Measurements from ENCODE around the gene SLC27A5. TPM values are rescaled to one million over a fixed set of nuclear protein-coding genes. Genes with fewer than 3 reads are reported as not detected.

SLC27A5 gene
- total and polyA plus RNA-seq, 3 donors from 2014 or later, result 29.1 to 63.6 (median 37.8) TPM

DNA sequence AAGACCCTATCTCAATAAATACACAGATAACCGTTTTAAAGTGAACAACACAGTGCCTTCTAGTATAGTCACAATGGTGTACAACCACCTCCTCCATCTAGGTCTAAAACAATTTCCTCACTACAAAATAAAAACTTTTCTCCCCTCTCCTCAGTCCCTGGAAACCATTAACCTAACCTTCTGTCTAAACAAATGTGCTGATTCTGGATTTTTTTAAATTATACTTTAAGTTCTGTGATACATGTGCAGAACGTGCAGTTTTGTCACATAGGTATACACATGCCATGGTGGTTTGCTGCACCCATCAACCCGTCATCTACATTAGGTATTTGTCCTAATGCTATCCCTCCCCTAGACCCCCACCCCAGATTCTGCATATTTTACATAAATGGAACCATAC is 17.6 kb upstream of the SLC27A5 start:
- TF ChIP-seq, protein P1, sequence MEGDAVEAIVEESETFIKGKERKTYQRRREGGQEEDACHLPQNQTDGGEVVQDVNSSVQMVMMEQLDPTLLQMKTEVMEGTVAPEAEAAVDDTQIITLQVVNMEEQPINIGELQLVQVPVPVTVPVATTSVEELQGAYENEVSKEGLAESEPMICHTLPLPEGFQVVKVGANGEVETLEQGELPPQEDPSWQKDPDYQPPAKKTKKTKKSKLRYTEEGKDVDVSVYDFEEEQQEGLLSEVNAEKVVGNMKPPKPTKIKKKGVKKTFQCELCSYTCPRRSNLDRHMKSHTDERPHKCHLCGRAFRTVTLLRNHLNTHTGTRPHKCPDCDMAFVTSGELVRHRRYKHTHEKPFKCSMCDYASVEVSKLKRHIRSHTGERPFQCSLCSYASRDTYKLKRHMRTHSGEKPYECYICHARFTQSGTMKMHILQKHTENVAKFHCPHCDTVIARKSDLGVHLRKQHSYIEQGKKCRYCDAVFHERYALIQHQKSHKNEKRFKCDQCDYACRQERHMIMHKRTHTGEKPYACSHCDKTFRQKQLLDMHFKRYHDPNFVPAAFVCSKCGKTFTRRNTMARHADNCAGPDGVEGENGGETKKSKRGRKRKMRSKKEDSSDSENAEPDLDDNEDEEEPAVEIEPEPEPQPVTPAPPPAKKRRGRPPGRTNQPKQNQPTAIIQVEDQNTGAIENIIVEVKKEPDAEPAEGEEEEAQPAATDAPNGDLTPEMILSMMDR (IDR thresholded peaks at IDR 0.05), result no peak
- no peak for TF ChIP-seq POLR2A (IDR thresholded peaks at IDR 0.05)
- Histone ChIP-seq H3K4me1 (no peaks in the 10 kb centered on the region), H3K4me3 (no peak overlapping the region), H3K27ac (no peak overlapping the region), H3K27me3 (no peaks in the 10 kb centered on the region), H3K9me3 (no peaks in the 10 kb centered on the region), H3K36me3 (ENCODE audit: low read depth, missing control alignments) (no peaks in the 10 kb centered on the region)
- intact Hi-C loops (cut with DNase I; ENCODE audit: low total_unique reads), result no loop called here
- WGBS, 2 donors, result 85 to 86% methylated on average over 3 of the region's 3 CpGs
- no peak for DNase-seq

DNA sequence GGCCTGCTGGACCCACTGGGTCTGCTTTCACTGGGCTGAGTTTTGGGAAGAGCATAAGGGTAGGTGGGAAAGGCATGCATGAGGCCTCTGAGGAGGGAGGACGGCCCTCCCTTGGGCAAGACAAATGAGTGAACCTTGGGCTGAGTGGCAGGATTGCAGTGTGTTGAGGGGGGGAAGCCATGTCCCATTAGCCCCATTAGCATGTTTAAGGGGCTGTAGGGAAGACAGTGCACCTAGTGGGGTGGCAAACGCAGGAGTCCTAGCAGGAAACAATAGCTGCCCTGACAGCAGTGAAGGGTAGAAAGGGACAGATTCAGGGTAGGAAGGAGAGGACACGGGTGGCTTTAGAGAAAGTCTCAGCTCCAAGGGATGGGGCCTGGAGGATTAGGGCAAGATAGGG is 10.9 kb upstream of the SLC27A5 start:
- Histone ChIP-seq H3K9me3 (no peaks in the 10 kb centered on the region), H3K27ac (no peak overlapping the region), H3K27me3 (no peaks in the 10 kb centered on the region), H3K4me1 (peaks cover 17% of the 10 kb centered on the region), H3K36me3 (ENCODE audit: low read depth, missing control alignments) (no peaks in the 10 kb centered on the region), H3K4me3 (no peak overlapping the region)
- DNase-seq, result no peak
- intact Hi-C loops (cut with DNase I; ENCODE audit: low total_unique reads), result no loop called here
- no peak for TF ChIP-seq POLR2A (IDR thresholded peaks at IDR 0.05)
- TF ChIP-seq, protein P1 (IDR thresholded peaks at IDR 0.05), result no peak
- 80 to 84% methylated on average over 3 of the region's 3 CpGs for WGBS, 2 donors

- intact Hi-C loops (cut with DNase I; ENCODE audit: low total_unique reads), result no loop called here
- WGBS, 2 donors, result 66 to 67% methylated on average over 4 of the region's 4 CpGs
- H3K4me1 ChIP-seq, result peaks cover 19% of the 10 kb centered on the region
- H3K9me3 ChIP-seq, result no peaks in the 10 kb centered on the region
- no peak for DNase-seq
- no peak overlapping the region for H3K4me3 ChIP-seq
- H3K36me3 ChIP-seq (ENCODE audit: low read depth, missing control alignments), result no peaks in the 10 kb centered on the region
- TF ChIP-seq, protein P1 (IDR thresholded peaks at IDR 0.05), result no peak
- no peak for TF ChIP-seq POLR2A (IDR thresholded peaks at IDR 0.05)
- H3K27ac ChIP-seq, result no peak overlapping the region
- H3K27me3 ChIP-seq, result no peaks in the 10 kb centered on the region
Measured at GRCh38 chr19:58521651-58522050, 9.9 kb upstream of the SLC27A5 start.

DNA sequence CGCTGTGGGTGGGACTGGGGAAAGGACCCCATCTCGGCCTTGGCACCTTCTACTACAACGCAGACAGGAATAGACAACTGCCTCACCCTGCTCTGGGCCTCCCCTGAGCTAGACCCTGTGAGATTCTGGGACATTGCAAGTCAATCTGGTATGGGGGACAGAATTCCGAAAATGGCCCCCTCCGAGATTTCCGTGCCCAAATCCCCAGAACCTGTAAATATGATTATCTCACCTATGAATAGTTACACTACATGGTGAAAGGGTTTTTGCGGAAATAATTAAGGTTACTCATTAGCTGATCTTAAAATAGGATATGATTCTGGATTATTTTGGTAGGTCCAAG is 8.4 kb upstream of the SLC27A5 start:
- Histone ChIP-seq H3K36me3 (ENCODE audit: low read depth, missing control alignments) (no peaks in the 10 kb centered on the region), H3K27ac (peak overlapping the region; percentile 94 to 97), H3K9me3 (no peaks in the 10 kb centered on the region), H3K27me3 (no peaks in the 10 kb centered on the region), H3K4me1 (peaks cover 19% of the 10 kb centered on the region), H3K4me3 (peak overlapping the region; percentile 81 to 94)
- intact Hi-C loops (cut with DNase I; ENCODE audit: low total_unique reads), result no loop called here
- no peak for TF ChIP-seq POLR2A (IDR thresholded peaks at IDR 0.05)
- TF ChIP-seq, protein P1 (IDR thresholded peaks at IDR 0.05), result no peak
- 2 to 8% methylated on average over 7 of the region's 7 CpGs for WGBS, 2 donors
- DNase-seq, result no peak

All from testis (tissue), 3 donors.